Measurements from ENCODE around the gene PPP1R37.

DNA sequence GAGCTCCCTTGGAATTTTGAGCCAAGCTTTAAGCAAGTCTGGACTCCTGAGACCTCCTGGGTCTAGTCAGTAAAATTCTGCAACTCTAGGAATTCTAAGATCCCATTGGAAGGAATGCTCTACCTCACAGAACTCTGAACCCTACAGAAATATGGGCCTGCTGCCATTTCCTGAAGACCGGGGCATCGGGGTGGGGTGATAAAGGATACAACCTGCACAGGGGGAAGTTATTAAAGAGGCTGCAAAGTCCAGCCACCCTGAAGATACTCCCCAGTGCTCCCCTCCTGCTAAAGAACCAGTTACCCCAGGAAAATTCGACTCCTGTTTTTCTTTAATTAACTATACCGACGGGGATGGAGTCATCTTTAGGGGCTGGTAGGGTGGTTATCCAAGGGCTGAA is 2.4 kb upstream of the PPP1R37 start:
- no peak for TF ChIP-seq CTCF (IDR thresholded peaks at IDR 0.05)
- no peak for TF ChIP-seq SIN3A (IDR thresholded peaks at IDR 0.05; ENCODE audit: borderline replicate concordance, insufficient read depth, low read depth, low read length)
- TF ChIP-seq TCF7L2 (IDR thresholded peaks at IDR 0.05; ENCODE audit: low read depth, low read length), result no peak
- no peak for TF ChIP-seq POLR2AphosphoS5 (IDR thresholded peaks at IDR 0.05; ENCODE audit: low read depth, low read length)
- TF ChIP-seq REST (IDR thresholded peaks at IDR 0.05; ENCODE audit: insufficient read depth in 1 of 2, low read depth in 2 of 2, low read length in 1 of 2), result no peak
